Hepatocyte (in vitro differentiated cells): ENCODE measurements around the gene PAAF1.

Experiments used
- EZH2phosphoT487 ChIP-seq: fragments of 200-600 bp; sonication (generic); IDR thresholded peaks from one replicate; pipeline ENCODE4 v1.6.1; 2018; ENCODE audit warnings: antibody characterized with exemption, mild to moderate bottlenecking, low read depth, moderate library complexity; ENCODE audit not compliant: unreplicated experiment, severe bottlenecking
- TF ChIP-seq, protein P1 (sequence below): fragments of 200-600 bp; sonication (generic); IDR thresholded peaks from 2 replicates; pipeline ENCODE4 v1.5.1; 2016; ENCODE audit warnings: antibody characterized with exemption, mild to moderate bottlenecking; ENCODE audit not compliant: poor library complexity

- TF ChIP-seq, protein P1, sequence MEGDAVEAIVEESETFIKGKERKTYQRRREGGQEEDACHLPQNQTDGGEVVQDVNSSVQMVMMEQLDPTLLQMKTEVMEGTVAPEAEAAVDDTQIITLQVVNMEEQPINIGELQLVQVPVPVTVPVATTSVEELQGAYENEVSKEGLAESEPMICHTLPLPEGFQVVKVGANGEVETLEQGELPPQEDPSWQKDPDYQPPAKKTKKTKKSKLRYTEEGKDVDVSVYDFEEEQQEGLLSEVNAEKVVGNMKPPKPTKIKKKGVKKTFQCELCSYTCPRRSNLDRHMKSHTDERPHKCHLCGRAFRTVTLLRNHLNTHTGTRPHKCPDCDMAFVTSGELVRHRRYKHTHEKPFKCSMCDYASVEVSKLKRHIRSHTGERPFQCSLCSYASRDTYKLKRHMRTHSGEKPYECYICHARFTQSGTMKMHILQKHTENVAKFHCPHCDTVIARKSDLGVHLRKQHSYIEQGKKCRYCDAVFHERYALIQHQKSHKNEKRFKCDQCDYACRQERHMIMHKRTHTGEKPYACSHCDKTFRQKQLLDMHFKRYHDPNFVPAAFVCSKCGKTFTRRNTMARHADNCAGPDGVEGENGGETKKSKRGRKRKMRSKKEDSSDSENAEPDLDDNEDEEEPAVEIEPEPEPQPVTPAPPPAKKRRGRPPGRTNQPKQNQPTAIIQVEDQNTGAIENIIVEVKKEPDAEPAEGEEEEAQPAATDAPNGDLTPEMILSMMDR = no peak
- no peak for TF ChIP-seq EZH2phosphoT487
Observed at GRCh38 chr11:73883856-73884255, 7.1 kb downstream of the PAAF1 start.
